ENCODE measurements around the gene VWA5A. TPM values are rescaled to one million over a fixed set of nuclear protein-coding genes. Genes with fewer than 3 reads are reported as not detected.

VWA5A gene, protein sequence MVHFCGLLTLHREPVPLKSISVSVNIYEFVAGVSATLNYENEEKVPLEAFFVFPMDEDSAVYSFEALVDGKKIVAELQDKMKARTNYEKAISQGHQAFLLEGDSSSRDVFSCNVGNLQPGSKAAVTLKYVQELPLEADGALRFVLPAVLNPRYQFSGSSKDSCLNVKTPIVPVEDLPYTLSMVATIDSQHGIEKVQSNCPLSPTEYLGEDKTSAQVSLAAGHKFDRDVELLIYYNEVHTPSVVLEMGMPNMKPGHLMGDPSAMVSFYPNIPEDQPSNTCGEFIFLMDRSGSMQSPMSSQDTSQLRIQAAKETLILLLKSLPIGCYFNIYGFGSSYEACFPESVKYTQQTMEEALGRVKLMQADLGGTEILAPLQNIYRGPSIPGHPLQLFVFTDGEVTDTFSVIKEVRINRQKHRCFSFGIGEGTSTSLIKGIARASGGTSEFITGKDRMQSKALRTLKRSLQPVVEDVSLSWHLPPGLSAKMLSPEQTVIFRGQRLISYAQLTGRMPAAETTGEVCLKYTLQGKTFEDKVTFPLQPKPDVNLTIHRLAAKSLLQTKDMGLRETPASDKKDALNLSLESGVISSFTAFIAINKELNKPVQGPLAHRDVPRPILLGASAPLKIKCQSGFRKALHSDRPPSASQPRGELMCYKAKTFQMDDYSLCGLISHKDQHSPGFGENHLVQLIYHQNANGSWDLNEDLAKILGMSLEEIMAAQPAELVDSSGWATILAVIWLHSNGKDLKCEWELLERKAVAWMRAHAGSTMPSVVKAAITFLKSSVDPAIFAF
- 7.3 and 7.8 TPM in 2 replicates for total RNA-seq

DNA sequence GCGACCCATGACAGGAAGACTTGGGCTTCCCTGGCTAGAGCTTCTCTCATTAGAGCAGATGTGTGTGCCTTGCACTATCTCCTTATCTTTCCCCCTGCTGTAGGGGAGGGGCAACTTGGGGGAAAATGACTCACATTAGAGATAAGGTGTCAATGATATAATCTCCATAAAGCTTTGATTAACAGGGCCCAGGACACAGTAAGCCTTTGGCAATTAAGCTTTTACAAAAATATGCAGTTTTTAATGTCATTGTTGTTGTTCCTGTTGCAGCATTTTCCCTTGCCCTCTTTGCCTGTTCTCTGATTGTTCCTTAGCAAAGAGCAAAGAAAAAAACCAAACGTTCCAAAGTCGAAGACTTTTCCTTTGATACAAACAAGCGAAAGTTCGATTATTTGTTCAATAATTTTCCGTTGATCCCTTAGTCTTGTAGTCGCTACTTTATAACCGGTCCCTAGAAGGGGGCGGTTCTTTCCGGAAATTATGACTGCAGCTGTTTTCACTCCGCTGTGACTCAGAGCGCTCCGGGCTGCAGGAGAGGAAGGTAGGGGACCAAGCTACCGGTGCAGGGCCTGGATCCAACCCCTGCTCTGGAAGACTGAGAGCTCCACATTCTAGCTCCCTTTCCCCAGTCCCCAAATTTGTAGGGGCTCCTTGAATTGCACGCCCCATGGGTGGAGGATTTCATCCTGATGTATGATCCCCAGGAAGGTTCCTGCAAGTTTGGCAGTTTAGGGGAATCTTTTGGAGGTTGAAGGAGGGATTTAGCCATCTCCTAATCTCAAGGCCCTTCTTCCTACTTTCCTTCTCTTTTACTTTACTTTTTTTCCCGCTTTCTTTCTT, at the start of gene VWA5A:
Gene VWA5A, plus strand, starts transcription at position 509 of the 840 bp plus-strand sequence. CDS start 2,062 bp downstream, outside the sequence.

DNA sequence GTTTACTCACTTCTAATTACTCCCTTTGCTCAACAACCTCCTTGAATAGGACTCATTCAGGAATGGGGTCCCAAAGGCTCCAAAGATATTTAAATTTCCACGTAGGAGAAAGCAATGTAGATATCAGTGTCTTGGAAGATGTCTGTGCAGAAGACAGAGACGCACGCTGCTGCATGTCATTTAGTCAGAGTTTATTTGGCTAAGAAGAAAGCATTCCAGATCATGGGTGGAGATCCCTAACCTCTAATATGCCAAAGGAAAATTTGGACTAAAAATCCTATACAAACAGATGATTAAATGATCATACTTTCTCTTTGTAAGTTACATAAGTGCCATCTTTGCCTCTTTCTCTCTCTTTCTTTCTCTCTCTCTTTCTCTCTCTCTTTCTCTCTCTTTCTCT, 67.8 kb downstream of the VWA5A start, which contains the start of gene OR10D3:
Gene OR10D3, plus strand, starts transcription at position 278 of the 400 bp plus-strand sequence. CDS start 1,925 bp downstream, outside the sequence.

Other genes with a start within 250 kb of the VWA5A start
- gene TMEM225, start 229.8 kb upstream of the VWA5A start, total RNA-seq: not detected in 2 replicates
- gene OR8D4, start 213.3 kb upstream of the VWA5A start, total RNA-seq: not detected in 2 replicates
- not detected in 2 replicates for gene OR4D5, start 175.8 kb upstream of the VWA5A start, total RNA-seq
- not detected in 2 replicates for gene OR6T1, start 171.6 kb upstream of the VWA5A start, total RNA-seq
- gene OR10S1, start 137.7 kb upstream of the VWA5A start, total RNA-seq: not detected in 2 replicates
- not detected in 2 replicates for gene OR10G6, start 120.3 kb upstream of the VWA5A start, total RNA-seq
- gene OR10G4, start 102.5 kb upstream of the VWA5A start, total RNA-seq: not detected in 2 replicates
- not detected in 2 replicates for gene OR10G9, start 92.4 kb upstream of the VWA5A start, total RNA-seq
- gene OR10G8, start 88.7 kb upstream of the VWA5A start, total RNA-seq: not detected in 2 replicates
- not detected in 2 replicates for gene OR10G7, start 74.1 kb upstream of the VWA5A start, total RNA-seq
- not detected in 2 replicates for gene OR10D3, start 67.9 kb downstream of the VWA5A start, total RNA-seq
- gene OR8G1, start 125.6 kb downstream of the VWA5A start, total RNA-seq: not detected in 2 replicates
- gene OR8G5, start 140.9 kb downstream of the VWA5A start, total RNA-seq: not detected in 2 replicates
- not detected in 2 replicates for gene OR8D1, start 198.5 kb downstream of the VWA5A start, total RNA-seq
- gene OR8D2, start 204.7 kb downstream of the VWA5A start, total RNA-seq: not detected in 2 replicates